Type B pancreatic cell (in vitro differentiated cells): Measurements from ENCODE around the gene C8B. TPM values are rescaled to one million over a fixed set of nuclear protein-coding genes. Genes with fewer than 3 reads are reported as not detected.

Source experiments
- DNase-seq: peaks from one replicate; pipeline ENCODE4 v3.0.0; 2021; ENCODE audit warnings: mixed read lengths; ENCODE audit not compliant: unreplicated experiment; ENCODE audit errors: extremely low spot score
- H3K27ac Mint-ChIP-seq: 2 replicates; pipeline ENCODE4 v1.8.0; 2021; ENCODE audit warnings: mild to moderate bottlenecking, mixed read lengths
- H3K27me3 Mint-ChIP-seq: 2 replicates; pipeline ENCODE4 v1.8.0; 2021; ENCODE audit warnings: mixed read lengths
- H3K36me3 Mint-ChIP-seq: 2 replicates; pipeline ENCODE4 v1.8.0; 2021; ENCODE audit warnings: mixed read lengths
- H3K4me1 Mint-ChIP-seq: one replicate; pipeline ENCODE4 v1.8.0; 2021; ENCODE audit warnings: mixed read lengths; ENCODE audit not compliant: unreplicated experiment
- H3K4me3 Mint-ChIP-seq: 2 replicates; pipeline ENCODE4 v1.8.0; 2021; ENCODE audit warnings: mild to moderate bottlenecking, mixed read lengths
- H3K9me3 Mint-ChIP-seq: 2 replicates; pipeline ENCODE4 v1.8.0; 2021; ENCODE audit warnings: mixed read lengths
- CTCF ChIP-seq: fragments of 200-600 bp; sonication (generic); conservative IDR thresholded peaks from 2 replicates; pipeline ENCODE4 v1.5.0; 2021; ENCODE audit warnings: antibody characterized with exemption, mild to moderate bottlenecking
- total RNA-seq: library from RNA; stranded (reverse); gene quantifications from 2 replicates; pipeline ENCODE4 v1.2.1, GENCODE V29; 2021; ENCODE audit warnings: low replicate concordance

The C8B gene
- total RNA-seq, 1 donor from 2014 or later: 0.68 TPM

- no peak for DNase-seq
- H3K27ac Mint-ChIP-seq: no peak overlapping the region
- no peaks in the 10 kb centered on the region for H3K36me3 Mint-ChIP-seq
- no peaks in the 10 kb centered on the region for H3K9me3 Mint-ChIP-seq
- peaks cover 22% of the 10 kb centered on the region for H3K4me1 Mint-ChIP-seq
- H3K27me3 Mint-ChIP-seq: peaks cover 15% of the 10 kb centered on the region
- TF ChIP-seq CTCF: no peak
- no peak overlapping the region for H3K4me3 Mint-ChIP-seq
These were observed 34.6 kb downstream of the C8B start for GRCh38 chr1:56931211-56931610.

GRCh38 chr1:56929492-56929891 is 36.3 kb downstream of the C8B start:
- no peaks in the 10 kb centered on the region for H3K36me3 Mint-ChIP-seq
- TF ChIP-seq CTCF: no peak
- no peaks in the 10 kb centered on the region for H3K9me3 Mint-ChIP-seq
- no peak overlapping the region for H3K27ac Mint-ChIP-seq
- H3K4me3 Mint-ChIP-seq: no peak overlapping the region
- peaks cover 21% of the 10 kb centered on the region for H3K4me1 Mint-ChIP-seq
- DNase-seq: no peak
- peaks cover 13% of the 10 kb centered on the region for H3K27me3 Mint-ChIP-seq

GRCh38 chr1:56927986-56928385 is 37.8 kb downstream of the C8B start:
- H3K36me3 Mint-ChIP-seq: peaks cover 3% of the 10 kb centered on the region
- peak; percentile 27 for TF ChIP-seq CTCF
- peaks cover 21% of the 10 kb centered on the region for H3K4me1 Mint-ChIP-seq
- no peak overlapping the region for H3K4me3 Mint-ChIP-seq
- peaks cover 12% of the 10 kb centered on the region for H3K27me3 Mint-ChIP-seq
- no peak overlapping the region for H3K27ac Mint-ChIP-seq
- peaks cover 4% of the 10 kb centered on the region for H3K9me3 Mint-ChIP-seq
- no peak for DNase-seq

- H3K4me1 Mint-ChIP-seq: peaks cover 21% of the 10 kb centered on the region
- no peak for DNase-seq
- no peak overlapping the region for H3K27ac Mint-ChIP-seq
- H3K36me3 Mint-ChIP-seq: peaks cover 3% of the 10 kb centered on the region
- peaks cover 4% of the 10 kb centered on the region for H3K9me3 Mint-ChIP-seq
- TF ChIP-seq CTCF: no peak
- no peak overlapping the region for H3K4me3 Mint-ChIP-seq
- peaks cover 7% of the 10 kb centered on the region for H3K27me3 Mint-ChIP-seq
These were observed 38.6 kb downstream of the C8B start for GRCh38 chr1:56927171-56927570.

- no peak for TF ChIP-seq CTCF
- H3K27ac Mint-ChIP-seq: no peak overlapping the region
- H3K4me1 Mint-ChIP-seq: peaks cover 27% of the 10 kb centered on the region
- peaks cover 4% of the 10 kb centered on the region for H3K9me3 Mint-ChIP-seq
- peaks cover 3% of the 10 kb centered on the region for H3K36me3 Mint-ChIP-seq
- H3K4me3 Mint-ChIP-seq: no peak overlapping the region
- no peak for DNase-seq
- peaks cover 10% of the 10 kb centered on the region for H3K27me3 Mint-ChIP-seq
These were observed 40.6 kb downstream of the C8B start for GRCh38 chr1:56925193-56925592.

- Mint-ChIP-seq H3K4me1 (peaks cover 28% of the 10 kb centered on the region), H3K9me3 (peaks cover 4% of the 10 kb centered on the region), H3K27me3 (peaks cover 10% of the 10 kb centered on the region), H3K36me3 (peaks cover 3% of the 10 kb centered on the region), H3K27ac (no peak overlapping the region), H3K4me3 (no peak overlapping the region)
- no peak for TF ChIP-seq CTCF
- DNase-seq: no peak
These were observed 41.7 kb downstream of the C8B start for GRCh38 chr1:56924116-56924515.
